Duodenal mucosa (tissue), 2 donors: ENCODE data around the gene SDHB.

Experiments used
- H3K27ac ChIP-seq: one replicate; pipeline ENCODE4 v1.7.0; 2013; ENCODE audit warnings: low read depth, low read length
- H3K27me3 ChIP-seq, 2 donors: one replicate each; pipeline ENCODE4 v1.7.0; 2013; ENCODE audit warnings: low read length in 2 of 2, control low read depth in 1 of 2; ENCODE audit not compliant: insufficient read depth in 2 of 2, control insufficient read depth in 1 of 2
- H3K36me3 ChIP-seq, 2 donors: one replicate each; pipeline ENCODE4 v1.7.0; 2013; ENCODE audit warnings: low read length in 2 of 2, control low read depth in 1 of 2; ENCODE audit not compliant: insufficient read depth in 2 of 2, control insufficient read depth in 1 of 2
- H3K4me1 ChIP-seq, 2 donors: one replicate each; pipeline ENCODE4 v1.7.0; 2013; ENCODE audit warnings: low read length in 2 of 2, control low read depth in 1 of 2; ENCODE audit not compliant: insufficient read depth in 2 of 2, control insufficient read depth in 1 of 2
- H3K4me3 ChIP-seq, 2 donors: one replicate each; pipeline ENCODE4 v1.7.0; 2013; ENCODE audit warnings: low read length in 2 of 2, low read depth in 1 of 2
- H3K9ac ChIP-seq, 2 donors: one replicate each; pipeline ENCODE4 v1.7.0; 2013; ENCODE audit warnings: low read length in 2 of 2, low read depth in 1 of 2
- H3K9me3 ChIP-seq, 2 donors: one replicate each; pipeline ENCODE4 v1.7.0; 2013; ENCODE audit warnings: low read length in 2 of 2, control low read depth in 1 of 2; ENCODE audit not compliant: control insufficient read depth in 1 of 2

The SDHB gene

DNA sequence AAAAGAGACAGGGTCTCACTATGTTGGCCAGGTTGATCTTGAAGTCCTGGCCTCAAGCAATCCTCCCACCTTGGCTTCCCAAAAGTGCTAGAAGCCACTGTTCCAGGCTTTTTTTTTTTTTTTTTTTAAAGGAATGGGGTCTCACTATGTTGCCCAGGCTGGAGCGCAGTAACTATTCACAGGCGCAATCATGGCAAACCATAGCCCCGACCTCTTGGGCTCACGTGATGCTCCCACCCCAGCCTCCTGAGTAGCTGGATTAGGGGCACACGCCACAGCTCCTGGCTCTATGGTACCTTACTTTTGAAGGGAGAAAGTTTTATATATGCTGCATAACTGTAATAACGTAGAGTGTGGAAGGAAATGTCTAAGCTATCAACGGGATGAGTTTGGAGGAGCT, 36.4 kb downstream of the SDHB start:
- H3K9ac ChIP-seq, result no peak overlapping the region
- H3K36me3 ChIP-seq, result peaks cover 32 to 46% of the 10 kb centered on the region in 2 donors
- no peaks in the 10 kb centered on the region for H3K27me3 ChIP-seq
- H3K4me1 ChIP-seq, result peaks cover 0 to 4% of the 10 kb centered on the region in 2 donors
- no peak overlapping the region for H3K4me3 ChIP-seq
- H3K9me3 ChIP-seq, result no peaks in the 10 kb centered on the region
- H3K27ac ChIP-seq, result no peak overlapping the region

DNA sequence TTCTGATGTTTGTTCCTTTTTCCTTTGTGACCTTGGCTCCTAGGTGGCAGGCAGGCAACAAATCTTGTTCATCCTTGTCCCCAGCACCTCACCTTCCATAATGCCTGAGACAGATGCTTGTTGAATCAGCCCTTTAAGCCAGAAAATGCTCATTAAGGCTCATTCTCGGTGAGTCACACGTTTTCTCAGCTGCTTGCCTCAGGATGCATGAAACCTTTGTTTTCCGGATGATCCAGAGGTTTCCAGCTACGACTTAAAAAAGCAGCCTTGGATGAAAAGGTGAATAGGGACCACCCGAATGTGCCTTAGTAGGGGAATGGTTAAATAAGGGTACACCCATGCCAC, 37.5 kb downstream of the SDHB start:
- H3K4me3 ChIP-seq, result no peak overlapping the region
- H3K27ac ChIP-seq, result no peak overlapping the region
- peaks cover 26 to 34% of the 10 kb centered on the region in 2 donors for H3K36me3 ChIP-seq
- H3K4me1 ChIP-seq, result peaks cover 0 to 10% of the 10 kb centered on the region in 2 donors
- no peak overlapping the region for H3K9ac ChIP-seq
- no peaks in the 10 kb centered on the region for H3K9me3 ChIP-seq
- no peaks in the 10 kb centered on the region for H3K27me3 ChIP-seq

DNA sequence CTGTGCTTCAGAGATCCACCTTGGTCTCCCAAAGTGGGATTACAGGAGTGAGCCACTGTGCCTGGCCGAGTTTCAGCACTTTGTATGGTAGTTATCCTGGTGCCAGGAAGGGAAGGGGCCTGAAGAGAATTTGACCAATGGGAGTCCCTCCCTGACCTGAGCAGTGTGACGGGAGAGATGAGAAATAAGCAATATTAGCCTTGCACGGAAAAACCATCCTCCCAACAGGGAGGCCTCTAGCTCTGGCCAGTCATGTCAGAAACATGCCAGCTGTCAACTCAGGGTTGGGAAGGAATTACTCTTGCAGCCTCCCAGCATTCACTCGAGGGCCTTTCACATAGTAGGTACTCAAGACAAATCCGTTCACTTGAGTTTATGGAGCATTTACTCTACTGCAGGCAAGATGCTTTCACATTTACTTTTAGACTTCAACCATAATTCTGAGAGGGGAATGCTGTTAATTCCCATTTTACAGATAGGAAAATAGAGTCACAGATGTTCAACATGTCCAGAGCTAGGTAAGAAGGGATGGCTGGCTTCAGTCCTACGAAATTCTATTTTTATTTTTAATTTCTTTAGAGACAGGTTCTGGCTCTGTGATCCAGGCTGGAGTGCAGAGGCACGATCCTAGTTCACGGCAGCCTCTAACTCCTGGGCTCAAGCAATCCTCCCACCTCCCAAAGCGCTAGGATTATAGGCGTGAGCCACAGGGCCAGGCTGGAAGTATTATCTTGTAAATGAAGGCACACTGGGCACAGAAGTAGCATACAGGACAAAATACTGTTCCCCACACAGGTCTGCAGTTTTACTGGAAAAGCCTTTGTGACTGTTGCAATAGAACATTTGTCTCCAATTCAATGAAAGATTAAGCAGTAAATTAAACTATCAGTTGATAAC, 38.9 kb downstream of the SDHB start:
- Histone ChIP-seq H3K9ac (no peak overlapping the region), H3K36me3 (peaks cover 16 to 21% of the 10 kb centered on the region in 2 donors), H3K9me3 (no peaks in the 10 kb centered on the region), H3K27me3 (no peaks in the 10 kb centered on the region), H3K4me1 (peaks cover 11 to 23% of the 10 kb centered on the region in 2 donors), H3K27ac (no peak overlapping the region), H3K4me3 (no peak overlapping the region)

DNA sequence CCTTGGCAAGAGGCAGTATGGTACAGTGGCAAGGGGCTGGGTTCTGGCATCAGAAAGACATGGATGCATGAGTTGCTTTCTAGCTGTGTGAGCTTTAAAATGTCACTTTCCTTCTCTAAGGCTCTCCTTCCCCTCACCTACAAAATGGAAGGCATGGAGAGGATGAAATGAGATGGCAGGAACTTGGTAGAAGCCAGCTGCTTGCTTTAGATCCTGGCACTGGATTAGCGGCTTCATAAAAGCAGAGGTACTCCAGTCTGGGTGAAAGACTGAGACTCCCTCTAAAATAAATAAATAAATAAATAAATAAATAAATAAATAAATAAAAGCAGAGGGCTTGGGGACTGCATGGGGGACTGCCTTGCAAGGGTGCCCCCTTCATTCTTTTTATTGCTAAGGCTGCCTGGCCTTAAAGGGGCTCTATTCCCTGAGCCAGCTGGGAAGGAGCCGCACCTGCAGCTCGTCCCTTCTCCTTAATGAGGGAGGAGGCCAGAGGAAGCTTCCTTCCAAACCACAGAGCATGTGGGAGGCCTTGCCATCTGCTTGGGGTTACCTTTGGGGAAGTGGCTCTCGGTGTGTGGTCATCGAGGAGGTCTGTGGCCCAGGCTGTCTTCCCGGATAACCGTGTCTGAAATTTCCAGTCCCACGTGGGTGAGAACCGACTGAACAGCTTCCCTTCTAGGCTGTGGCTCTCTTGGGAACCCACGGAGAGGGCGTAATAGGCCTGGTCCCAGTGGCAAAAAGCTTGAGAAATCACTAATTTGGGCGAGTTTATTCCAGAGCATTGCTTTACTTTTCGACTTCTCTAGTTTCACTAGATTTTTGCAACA, 40.1 kb downstream of the SDHB start:
- Histone ChIP-seq H3K36me3 (peaks cover 6 to 9% of the 10 kb centered on the region in 2 donors), H3K9me3 (no peaks in the 10 kb centered on the region), H3K27me3 (no peaks in the 10 kb centered on the region), H3K4me1 (peaks cover 11 to 23% of the 10 kb centered on the region in 2 donors), H3K4me3 (no peak overlapping the region), H3K9ac (no peak overlapping the region), H3K27ac (no peak overlapping the region)

DNA sequence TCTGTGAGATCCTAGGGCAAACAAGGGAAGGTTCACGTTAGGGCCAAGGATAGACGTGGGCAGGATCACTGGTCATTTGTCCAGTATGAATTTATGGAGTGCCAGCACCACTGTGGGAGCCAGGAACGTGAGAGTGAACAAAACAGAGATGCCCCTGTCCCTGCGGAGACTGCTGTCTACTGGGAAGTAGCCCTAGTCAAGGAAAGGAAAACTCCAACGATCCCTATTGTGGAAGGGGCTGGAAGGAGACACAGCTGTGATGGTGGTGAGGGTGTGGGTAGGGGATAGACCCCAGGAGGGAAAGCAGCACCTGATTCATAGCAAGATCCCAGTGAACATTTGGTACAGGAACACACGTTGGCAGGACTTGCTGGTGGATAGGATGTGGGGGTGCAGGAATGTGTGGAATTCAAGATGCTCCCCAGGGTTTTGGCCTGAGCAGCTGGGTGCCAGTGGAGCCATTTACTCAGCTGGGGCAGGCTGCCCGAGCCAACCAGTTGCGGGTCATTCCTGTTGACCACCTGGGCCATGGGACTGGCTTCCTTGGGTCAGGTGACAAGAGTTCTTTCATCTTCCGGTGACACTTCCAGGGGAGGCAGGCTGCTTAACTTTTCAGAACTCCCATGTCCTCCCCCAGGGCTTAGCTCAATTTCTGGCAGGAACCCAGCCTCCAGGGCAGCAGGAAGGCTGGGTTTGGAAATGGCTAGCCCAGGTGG, 40.9 kb downstream of the SDHB start:
- Histone ChIP-seq H3K9ac (no peak overlapping the region), H3K9me3 (no peaks in the 10 kb centered on the region), H3K27ac (no peak overlapping the region), H3K4me1 (peaks cover 11 to 23% of the 10 kb centered on the region in 2 donors), H3K4me3 (no peak overlapping the region), H3K27me3 (no peaks in the 10 kb centered on the region), H3K36me3 (peaks cover under 1 to 1% of the 10 kb centered on the region in 2 donors)

DNA sequence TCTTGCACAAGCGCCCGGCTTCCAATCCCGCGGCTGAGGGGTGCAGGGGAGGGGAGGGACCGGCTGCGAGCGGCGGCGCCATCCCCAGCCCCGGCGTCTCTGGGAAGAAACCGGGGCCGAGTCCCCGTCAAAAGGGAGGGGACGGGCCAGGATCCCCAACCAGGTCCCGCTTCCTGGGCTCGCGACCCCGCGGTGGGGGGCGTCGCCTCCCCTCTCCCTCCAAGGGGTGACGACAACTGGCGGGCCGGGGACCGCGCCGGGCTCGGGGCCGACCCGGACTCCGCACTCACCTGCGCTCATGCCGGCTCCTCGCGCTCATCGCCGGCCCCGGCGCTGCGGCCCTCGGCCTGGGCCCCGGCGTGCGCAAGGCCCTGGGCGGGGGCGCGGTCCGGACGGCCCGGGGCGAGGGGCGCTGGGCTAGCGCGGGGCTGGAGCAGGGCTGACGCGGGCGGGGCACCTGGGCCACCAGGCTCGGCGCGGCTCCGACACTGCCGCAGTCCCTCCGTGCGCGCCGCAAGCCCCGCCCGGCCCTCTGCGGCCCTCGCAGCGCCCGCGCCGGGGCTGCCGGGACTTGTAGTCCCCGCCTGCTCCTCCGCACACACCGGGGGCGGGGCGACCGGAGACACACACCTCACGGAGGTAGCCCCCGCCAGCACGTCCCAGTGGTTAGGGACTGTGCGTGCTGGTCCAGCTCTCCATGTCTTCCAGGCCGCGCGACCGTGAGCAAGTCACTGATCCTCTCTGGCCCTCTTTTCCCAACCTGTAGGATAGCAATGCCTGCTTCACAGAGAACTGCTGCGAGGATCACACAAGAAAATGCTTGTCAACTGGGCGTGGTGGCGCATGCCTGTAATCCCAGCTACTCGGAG, 42.2 kb downstream of the SDHB start, which contains the start of gene ATP13A2:
Gene ATP13A2, minus strand, starts transcription at position 490 of the 869 bp plus-strand sequence. Its CDS starts 190 bp downstream, at position 300.
- Histone ChIP-seq H3K9ac (peak within 1 kb of the TSS; percentile 50 to 63), H3K27ac (no peak within 1 kb of the TSS), H3K4me3 (peak within 1 kb of the TSS; percentile 76 to 77), H3K36me3 (no peaks in the 10 kb centered on the region), H3K9me3 (no peaks in the 10 kb centered on the region), H3K27me3 (no peaks in the 10 kb centered on the region), H3K4me1 (peaks cover 11 to 23% of the 10 kb centered on the region in 2 donors)

DNA sequence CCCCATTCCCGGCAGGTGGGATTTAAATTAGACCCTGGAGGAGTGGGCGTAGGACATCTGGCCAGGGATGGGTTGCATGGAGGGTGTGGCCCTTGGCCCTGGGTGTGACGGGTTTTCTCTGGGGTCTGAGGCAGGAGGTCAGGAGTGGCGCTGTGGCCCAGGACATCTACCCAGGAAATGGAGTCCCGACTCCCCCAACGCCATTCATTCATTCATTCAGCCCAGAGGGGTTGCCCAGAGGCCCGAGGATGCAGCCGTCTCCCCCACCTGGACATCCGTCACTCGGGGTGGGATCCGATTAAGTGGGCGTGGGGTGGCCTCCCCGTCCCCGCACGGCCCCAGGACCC, 42.8 kb downstream of the SDHB start:
- no peaks in the 10 kb centered on the region for H3K36me3 ChIP-seq
- H3K4me1 ChIP-seq, result peaks cover 11 to 23% of the 10 kb centered on the region in 2 donors
- H3K9me3 ChIP-seq, result no peaks in the 10 kb centered on the region
- H3K27me3 ChIP-seq, result no peaks in the 10 kb centered on the region
- peak overlapping the region; percentile 65 to 77 for H3K4me3 ChIP-seq
- H3K9ac ChIP-seq, result peak overlapping the region; percentile 50 to 54
- H3K27ac ChIP-seq, result no peak overlapping the region

DNA sequence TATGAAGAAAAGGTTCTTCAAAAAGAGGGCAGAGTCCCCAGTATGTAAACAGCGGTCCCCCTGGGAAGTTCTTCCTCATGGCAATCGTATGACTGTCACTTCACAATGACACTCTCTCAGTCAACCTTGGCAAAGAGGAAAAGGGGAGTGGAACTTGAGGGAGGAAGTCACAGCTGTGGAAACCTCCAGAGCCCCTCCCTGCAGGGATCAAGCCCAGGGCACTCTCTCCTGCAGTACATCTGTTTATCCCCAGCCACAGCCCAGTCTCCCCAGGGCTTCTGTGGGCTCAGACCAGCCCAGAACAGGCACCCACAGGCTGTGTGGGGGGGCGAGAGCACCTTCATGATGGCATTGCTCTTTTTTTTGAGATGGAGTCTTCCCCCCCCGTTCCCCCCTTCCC, 44.1 kb downstream of the SDHB start:
- Histone ChIP-seq H3K4me1 (peaks cover 11 to 23% of the 10 kb centered on the region in 2 donors), H3K9ac (no peak overlapping the region), H3K27ac (no peak overlapping the region)

DNA sequence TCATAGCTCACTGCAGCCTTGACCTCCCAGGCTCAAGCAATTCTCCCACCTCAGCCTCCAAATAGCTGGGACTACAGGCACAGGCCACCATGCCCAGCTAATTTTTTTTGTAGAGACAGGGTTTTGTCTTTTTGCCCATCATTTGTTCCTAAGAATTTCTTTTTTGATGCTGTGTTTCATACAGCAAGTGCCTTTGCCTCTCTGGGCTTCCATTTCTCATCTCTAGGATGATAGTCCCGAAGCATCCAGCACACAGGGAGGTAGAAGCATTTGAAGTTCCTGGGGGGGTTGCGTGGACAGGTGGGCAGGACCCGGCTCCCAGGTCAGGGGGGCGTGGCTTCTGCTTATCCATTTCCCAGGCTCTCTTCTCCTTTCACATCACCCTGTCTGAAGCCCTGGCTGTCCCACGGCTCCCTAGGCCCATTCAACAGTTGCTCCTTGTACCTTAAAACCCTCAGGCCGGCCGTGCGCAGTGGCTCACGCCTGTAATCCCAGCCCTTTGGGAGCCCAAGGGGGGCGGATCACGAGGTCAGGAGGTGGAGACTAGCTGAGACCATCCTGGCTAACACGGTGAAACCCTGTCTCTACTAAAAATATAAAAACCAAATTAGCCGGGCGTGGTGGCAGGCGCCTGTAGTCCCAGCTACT, 45.5 kb downstream of the SDHB start:
- H3K27me3 ChIP-seq, result no peaks in the 10 kb centered on the region
- H3K4me1 ChIP-seq, result peaks cover 11 to 20% of the 10 kb centered on the region in 2 donors
- H3K36me3 ChIP-seq, result peaks cover 12 to 20% of the 10 kb centered on the region in 2 donors
- H3K27ac ChIP-seq, result no peak overlapping the region
- H3K4me3 ChIP-seq, result no peak overlapping the region
- H3K9me3 ChIP-seq, result no peaks in the 10 kb centered on the region
- H3K9ac ChIP-seq, result no peak overlapping the region

More for the DNA sequence above, 44.1 kb downstream of the SDHB start:
- H3K36me3 ChIP-seq, result peaks cover 5 to 10% of the 10 kb centered on the region in 2 donors
- no peaks in the 10 kb centered on the region for H3K27me3 ChIP-seq
- H3K9me3 ChIP-seq, result no peaks in the 10 kb centered on the region
- H3K4me3 ChIP-seq, result no peak overlapping the region
